HG03025 (cell line): ENCODE results near the gene ZNF609.

ENCODE experiments used
- ATAC-seq: cut with Tn5 transposase; IDR thresholded peaks from one replicate; pipeline ENCODE4 v1.9.1; 2021; ENCODE audit warnings: mild to moderate bottlenecking, moderate library complexity; ENCODE audit not compliant: unreplicated experiment, low FRiP score

The ZNF609 gene

DNA sequence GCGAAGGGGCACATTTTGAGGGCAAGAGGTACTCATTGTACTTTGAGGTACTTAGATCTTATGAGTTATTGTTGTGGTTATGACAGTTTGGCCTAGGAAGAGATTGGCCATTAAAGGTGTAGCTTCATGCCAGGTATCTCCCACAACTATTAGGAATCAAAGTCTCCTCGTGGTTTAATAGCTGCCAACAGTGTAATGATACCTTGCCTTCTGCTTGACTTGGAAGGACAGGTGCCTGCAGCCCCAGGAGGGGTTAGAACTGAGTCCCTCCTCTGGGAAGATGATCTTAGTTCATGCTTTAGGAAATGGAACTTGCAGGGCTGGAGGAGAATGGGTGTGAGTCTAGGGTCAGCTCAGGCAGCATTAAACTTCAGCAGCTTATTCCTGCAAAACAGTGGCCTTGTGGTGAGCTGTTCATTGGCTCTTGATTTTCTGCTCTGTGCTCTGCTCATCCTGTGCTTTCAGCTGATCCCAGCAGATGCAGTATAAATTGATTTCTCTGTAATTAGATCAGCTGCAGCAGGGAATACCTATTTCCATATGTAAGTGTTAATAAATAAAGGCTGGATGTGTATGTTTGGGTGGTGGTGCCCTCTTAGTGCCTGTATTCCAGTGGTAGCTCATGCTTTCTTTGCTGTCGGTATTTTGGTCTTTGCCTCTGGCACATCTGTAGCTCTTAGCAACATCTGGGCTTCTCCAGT, 40.5 kb downstream of the ZNF609 start:
- no peak for ATAC-seq

DNA sequence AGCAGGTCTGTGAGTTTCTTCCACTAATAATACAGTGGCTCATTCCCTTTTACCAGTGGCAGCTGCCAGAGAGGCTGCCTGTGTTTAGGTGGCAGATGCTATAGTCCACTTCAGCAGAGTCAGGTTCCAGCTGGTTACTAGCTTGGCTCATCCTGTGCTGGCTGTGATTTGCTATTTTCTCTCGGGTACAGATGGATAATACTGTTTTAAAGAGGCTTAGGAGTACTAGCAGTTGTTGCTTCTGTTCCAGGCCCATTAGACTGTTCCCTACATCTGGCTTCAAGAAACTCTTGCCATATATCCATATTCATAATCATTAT, 41.0 kb downstream of the ZNF609 start:
- ATAC-seq, result no peak

DNA sequence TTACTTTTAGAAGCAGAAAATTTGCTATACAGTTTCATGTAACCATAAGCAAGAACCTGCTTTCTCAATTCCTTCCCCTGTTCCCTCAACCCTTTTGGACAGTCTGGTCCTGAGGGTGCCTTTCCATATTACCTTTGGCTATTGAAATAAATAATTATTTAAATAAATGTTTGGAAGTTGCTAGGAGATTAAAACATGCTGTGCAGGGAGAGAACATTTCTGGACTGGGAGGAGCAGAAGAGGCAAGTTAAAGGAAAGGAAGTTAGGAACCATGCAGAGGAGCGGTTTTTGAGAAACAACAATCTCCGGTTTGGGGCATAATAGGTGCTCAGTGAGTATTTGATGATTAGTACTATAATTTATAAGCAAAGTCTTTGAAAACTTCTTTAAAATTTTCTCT, 41.8 kb downstream of the ZNF609 start:
- no peak for ATAC-seq

DNA sequence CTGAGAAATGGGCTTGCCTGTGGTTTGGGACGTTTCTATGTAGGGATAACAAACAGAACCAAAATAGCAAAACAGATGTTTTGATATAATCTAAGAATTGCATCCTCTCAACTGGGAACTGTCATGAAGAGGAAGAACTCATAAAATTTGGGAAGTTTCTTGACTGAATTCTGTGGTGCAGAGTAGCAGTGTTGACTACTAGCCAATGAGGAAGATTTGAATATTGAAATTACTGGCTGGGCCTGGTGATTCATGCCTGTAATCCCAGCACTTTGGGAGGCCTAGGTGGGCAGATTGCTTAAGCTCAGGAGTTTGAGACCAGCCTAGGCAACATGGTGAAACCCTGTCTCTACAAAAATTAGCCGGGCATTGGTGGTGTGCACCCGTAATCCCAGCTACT, 42.2 kb downstream of the ZNF609 start:
- no peak for ATAC-seq

DNA sequence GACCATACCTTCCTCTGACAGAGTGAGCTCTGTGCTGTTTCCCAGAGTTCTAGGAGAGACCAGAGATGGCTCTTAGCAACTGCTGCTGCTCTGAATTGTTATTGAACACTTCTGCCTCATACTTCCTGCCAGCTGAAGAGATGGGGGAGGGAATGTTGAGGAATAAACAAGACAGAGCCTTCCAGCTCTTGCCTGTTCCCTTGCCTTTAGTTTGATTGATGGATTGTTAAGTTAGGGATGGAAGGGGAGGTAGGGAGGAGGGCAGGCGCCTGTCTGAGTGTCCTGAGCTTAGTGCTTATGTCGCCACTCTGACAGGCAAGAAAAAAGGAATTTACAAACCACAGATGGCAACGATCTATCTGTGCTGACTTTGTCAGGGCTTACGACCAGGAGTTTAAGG, 42.8 kb downstream of the ZNF609 start:
- ATAC-seq, result no peak

DNA sequence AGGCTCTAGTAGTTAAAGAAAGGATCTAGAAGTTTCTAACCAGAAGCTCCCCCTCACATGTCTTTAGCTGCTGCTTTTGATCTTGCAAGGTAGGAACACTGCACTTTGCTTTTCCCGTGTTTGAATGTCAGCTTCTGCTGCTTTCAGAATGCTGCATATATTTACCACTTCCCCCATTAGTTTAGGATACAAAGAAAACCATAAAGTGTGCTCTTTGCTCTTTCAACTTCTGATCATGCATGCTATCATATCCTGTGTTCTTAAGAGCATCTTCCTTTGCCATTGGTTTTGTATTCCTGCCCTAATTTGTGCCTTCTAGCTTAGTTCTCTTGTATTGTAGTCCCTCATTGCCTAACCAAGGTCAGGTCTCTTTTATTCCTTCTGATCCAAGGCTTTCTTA, 43.3 kb downstream of the ZNF609 start:
- ATAC-seq, result no peak

DNA sequence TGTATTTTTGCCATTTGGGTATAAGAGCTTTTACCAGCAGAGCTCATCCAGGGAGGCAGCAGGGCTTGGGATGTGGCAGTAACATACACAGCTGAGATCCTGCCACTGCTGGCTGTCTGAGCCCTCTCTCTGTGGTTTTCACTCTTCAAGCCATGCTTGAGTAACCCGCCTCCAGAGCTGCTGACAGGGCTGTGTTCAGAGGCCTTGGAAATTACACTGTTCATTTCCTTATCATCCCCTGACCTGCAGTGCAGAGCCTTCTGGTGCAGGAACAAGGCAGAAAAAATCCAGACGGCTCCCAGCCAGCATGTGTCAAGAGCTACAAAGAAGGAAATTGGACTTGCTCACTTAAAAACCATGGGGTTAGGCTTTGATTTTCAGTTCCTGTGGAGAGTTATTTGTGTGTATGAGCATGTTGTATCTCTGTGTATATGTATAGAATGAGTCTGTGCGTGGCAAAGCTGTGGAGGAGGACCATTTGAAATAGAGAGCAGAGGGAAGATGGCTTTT, 47.0 kb downstream of the ZNF609 start:
- ATAC-seq, result no peak

DNA sequence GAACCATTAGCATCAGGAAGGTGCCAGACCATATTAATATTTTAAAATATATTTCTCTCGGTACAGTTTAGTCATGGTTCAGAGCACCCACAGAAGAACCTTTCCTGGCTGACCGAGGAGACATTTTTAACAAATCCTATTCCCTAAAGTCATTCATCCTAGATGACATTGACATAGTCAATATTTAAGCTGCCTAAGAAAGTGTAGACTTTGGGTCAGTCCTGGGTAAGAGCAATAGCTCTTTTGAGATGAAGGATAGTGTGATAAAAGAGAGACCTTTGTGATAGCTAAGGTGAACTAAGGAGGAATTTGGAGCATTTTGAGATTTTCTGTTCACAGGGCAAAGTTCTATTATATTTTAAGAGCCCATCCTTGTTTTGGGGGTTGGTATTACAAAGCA, 47.5 kb downstream of the ZNF609 start:
- ATAC-seq, result no peak

DNA sequence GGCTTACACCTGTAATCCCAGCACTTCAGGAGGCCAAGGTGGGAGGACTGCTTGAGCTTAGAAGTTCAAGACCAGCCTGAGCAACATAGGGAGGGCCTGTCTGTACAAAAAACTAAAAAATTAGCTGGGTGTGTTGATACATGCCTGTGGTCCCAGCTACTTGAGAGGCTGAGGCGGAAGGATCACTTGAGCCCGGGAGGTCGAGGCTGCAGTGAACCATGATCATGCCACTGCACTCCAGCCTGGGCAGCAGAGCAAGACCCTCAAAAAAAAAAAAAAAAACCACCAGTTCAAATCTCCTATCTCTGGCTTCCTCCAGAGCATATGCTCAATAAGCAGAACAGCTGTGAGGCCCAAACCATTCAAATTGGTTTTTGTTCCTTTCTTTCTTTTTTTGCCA, 53.4 kb downstream of the ZNF609 start:
- no peak for ATAC-seq

DNA sequence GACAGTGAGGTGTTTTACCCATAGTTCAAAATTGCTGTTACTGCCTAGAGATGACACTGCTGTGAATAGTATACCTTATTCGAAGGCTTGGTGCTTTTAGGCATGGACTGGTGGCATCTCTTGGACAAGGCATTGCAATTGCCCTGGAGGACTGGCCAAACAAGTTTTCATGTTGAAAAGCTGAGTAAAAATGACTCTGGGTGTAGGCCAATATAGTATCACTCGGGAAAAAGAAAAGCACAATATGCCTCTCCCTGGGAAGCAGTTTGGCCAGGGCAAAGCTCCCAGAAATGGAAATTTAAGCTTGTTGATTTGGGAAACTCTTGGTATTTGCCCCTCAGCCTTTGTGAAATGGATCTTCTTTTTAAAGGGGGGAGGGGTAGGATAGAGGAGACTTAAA, 54.8 kb downstream of the ZNF609 start:
- ATAC-seq, result no peak

DNA sequence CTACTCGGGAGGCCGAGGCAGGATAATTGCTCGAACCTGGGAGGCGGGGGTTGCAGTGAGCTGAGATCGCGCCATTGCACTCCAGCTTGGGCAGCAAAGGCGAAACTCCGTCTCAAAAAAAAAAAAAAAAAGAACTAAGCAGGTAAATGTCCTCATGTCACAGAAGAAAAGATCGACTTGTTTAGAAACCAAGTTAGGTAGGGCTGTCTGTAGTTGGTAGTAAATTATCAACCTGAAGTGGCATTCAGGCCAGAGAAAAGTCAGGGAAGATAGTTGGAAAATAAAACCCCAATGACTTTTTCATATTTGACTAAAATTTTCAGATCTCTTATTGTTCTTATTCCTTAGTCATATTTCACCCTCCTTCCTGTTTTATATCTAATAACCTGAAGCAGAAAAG, 55.4 kb downstream of the ZNF609 start:
- no peak for ATAC-seq

DNA sequence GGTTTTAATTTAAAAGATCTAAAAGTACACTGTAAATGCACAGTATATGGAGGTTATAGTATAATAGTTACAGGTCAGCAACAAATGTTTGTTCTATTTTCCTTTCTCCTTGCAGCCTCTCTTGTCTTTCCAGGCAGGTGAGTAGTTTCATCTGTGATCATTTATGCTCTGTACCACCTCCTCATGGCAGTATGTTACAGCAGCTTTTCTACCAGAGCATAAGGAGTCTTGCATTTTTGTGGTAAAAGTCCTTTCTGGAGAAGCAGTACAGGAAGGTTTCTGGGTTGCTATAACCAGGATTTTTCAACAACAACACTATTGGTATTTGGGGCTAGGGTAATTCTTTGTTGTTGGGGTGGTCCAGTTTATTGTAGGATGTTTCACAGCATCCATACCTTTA, 59.5 kb downstream of the ZNF609 start:
- no peak for ATAC-seq

DNA sequence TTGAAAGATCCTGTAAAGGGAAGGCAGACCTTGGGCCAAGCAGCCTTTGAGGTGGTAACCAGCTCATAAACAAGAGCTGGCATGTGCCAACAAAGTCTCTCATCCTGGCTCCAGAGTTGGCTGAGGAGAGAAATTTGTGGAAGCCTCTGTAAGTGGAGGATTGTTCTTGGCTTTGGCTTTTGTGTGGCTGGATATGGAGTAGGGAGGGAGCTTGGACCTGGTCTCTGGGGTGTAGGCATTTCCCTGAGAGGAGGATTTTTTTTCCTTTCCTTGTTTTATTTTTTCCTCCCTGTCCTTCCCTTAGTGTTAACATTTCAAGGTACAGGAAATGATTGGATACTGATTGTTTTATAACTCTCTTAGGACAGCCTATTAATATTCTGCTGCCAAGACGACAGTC, 60.8 kb downstream of the ZNF609 start:
- no peak for ATAC-seq

DNA sequence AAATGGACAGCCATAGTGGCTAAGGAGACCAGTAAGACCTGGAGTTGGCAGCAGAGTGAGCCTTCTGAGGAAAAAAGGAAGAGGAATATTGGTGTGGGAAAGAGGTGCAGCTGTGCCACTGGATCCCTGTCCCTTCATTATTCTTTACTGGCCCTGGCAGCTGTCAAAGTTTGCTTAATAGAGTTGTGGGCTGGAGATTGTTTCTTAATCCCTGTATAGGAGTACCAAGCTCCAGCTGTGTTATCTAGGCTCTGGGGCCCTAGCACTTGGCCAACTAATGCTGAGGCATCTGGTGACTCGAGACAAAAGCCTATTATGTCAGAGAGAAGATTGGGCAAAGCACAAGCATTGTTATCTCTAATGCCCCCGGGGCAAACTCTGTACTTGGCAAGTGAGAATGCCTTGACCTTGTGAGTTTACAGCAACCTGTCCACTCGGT, 61.4 kb downstream of the ZNF609 start:
- no peak for ATAC-seq

DNA sequence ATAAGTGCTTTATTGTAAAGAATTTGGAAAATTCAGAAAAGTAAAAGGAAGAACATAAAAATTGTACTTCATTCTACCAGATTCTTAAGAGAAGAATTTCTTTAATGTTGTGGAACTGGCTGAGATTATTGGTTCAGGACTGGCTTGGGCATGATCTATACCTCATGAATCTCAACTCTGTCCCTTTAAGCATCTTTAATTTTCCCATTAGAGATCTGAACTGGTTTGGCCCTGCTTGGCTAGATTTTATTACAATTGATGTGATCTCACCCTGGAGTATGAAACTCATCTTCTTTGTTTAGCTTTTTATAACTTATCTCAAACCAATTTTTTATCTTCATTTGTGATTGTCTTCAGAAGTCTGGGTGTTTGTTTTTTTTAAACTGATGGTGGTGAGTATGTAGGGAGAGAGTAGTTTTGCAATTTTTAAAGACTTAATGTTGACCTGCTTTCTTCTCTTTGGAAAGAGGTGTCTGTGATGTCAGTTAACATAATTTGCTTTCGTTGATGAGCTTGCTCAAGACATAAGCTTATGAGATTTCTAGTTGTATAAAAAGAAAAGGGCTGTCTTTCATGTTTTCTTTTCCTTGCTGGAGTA, 61.9 kb downstream of the ZNF609 start:
- ATAC-seq, result no peak

DNA sequence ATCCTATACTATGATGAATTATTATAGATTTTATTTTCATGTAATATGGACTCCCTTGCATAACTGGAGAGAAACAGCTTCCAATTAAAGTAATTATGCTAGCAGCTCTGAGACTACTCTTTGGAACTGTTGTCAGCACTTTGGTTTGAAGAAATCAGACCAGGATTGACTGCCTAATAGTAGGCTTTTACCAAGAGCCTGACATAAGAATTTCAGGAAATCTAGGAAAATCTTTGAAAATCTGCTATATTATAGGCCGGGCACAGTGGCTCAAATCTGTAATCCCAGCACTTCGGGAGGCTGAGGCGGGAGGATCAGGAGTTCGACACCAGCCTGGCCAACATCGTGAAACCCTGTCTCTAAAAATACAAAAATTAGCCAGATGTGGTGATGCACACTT, 62.9 kb downstream of the ZNF609 start:
- no peak for ATAC-seq

DNA sequence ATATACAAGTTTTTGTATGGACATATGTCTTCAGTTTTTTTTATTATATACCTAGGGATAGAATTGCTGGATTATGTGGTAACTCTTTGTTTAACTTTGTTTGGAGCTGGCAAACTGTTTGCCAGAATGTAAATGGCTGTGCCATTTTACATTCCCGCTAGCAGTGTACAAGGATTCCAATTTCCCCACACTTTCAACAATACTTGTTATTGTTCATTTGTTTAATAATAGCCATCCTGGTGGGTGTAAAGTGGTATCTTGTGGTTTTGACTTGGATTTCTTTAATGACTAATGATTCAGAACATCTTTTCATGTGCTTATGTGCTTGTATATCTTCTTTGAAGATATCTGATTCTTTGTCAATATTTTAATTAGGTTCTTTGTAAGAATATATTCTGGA, 64.4 kb downstream of the ZNF609 start:
- no peak for ATAC-seq

DNA sequence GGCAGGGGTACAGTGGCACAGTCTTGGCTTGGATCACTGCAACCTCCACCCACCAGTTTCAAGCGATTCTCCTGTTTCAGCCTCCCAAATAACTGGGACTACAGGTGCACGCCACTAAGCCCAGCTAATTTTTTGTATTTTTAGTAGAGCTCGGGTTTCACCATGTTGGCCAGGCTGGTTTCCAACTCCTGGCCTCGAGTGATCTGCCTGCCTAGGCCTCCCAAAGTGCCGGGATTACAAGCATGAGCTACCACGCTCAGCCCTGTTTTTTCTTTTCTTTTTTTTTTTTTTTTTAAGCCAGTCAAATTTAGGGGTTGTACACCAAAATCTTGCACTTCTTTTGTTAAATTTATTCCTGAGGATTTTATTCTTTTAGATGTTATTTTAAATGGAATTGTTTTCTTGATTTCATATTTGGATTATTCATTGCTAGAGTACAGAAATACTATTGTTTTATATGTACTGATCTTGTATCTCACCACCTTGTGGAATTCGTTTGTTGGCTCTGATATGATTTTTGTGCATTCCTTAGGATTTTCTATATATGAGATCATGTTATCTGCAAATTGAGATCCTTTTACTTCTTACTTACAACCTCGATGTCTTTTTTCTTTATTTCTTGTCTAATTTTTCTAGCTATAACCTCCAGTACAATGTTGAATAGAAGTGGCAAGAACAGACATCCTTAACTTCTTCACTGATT, 65.6 kb downstream of the ZNF609 start:
- ATAC-seq, result no peak

DNA sequence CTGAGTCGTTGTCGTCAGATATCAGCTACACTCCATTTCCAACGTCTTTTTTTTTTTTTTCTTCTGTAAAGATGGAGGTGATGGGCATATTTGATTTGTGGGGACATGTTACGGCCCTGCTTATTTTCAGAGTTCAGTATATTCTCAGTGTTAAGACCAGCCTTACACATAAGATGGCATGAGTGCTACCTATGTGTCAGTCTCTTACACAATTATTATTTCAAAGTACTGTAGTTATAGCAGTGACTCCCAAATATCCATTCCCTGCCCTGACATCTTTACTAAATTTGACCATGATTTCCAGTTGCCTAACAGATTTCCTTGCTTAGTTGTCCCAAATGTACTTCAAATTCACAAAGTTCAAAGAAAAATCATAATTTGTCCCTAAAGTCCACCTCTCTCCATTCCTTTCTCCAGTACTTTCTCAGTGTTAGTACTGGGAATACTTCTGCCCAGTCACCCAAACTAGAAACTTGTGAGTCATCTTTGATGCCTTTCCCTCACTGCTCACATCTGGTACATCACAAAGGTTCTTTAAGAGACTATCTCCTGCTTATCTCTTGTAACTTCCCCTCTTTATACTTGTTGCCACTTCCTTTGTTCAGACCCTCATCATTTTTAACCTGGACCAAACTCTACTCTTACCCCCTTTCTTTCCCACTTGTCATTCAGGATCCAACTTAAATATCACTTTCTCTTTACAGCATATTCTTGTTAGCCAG, 67.0 kb downstream of the ZNF609 start:
- no peak for ATAC-seq

DNA sequence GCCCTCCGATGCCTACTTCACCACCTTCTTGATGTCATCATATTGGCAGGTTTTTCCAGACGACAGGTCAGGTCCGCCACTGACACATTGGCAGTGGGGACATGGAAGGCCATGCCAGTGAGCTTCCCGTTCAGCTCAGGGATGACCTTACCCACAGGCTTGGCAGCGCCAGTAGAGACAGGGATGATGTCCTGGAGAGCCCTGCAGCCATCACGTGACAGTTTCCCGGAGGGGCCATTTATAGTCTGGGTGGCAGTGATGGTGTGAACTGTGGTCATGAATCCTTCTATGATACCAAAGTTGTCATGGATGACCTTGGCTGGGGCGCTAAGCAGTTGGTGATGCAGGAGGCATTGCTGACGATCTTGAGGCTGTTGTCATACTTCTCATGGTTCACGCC, 68.5 kb downstream of the ZNF609 start:
- no peak for ATAC-seq

DNA sequence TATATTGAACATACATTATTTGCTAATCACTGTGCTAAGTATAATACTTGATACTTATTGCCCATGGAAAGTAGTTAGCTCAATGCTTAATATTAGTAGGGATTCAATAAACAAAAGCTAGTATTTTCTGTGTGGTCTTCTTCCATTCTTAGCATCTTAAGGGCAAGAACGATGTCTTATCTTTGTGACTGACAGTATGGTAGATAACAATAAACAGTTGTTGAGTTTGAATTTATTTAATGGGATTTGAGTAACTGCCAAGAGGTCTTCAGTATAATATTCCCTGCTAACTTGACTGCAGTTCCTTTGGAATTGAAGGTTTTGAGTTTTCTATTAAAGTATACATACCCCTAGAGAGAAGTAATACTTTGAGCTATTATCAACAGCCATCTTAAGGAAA, 70.1 kb downstream of the ZNF609 start:
- no peak for ATAC-seq
